Epithelial cell of proximal tubule (primary cell): ENCODE data around the gene MBTPS1. TPM values are rescaled to one million over a fixed set of nuclear protein-coding genes. Genes with fewer than 3 reads are reported as not detected.
A peak's percentile ranks its signal among the peaks of the same experiment; 100 is the strongest.

Experiments
- DNase-seq: peaks from one replicate; pipeline ENCODE4 v3.0.0-alpha.2; 2011; ENCODE audit warnings: low read depth
- H3K4me3 ChIP-seq: 2 replicates; pipeline ENCODE4 v1.5.1; 2011; ENCODE audit warnings: low read depth, mild to moderate bottlenecking, low read length
- total RNA-seq: library from RNA; depleted of rRNA; stranded (reverse); fragments of >200 nt; gene quantifications from 2 replicates; pipeline ENCODE4 v1.2.3, GENCODE V29; 2015
- TF ChIP-seq, protein P1 (sequence below): conservative IDR thresholded peaks from 2 replicates; pipeline ENCODE4 v1.5.1; 2012; ENCODE audit warnings: low read depth, mild to moderate bottlenecking, low read length

MBTPS1 gene
- total RNA-seq, 1 donor from 2014 or later, result 76.3 TPM

DNA sequence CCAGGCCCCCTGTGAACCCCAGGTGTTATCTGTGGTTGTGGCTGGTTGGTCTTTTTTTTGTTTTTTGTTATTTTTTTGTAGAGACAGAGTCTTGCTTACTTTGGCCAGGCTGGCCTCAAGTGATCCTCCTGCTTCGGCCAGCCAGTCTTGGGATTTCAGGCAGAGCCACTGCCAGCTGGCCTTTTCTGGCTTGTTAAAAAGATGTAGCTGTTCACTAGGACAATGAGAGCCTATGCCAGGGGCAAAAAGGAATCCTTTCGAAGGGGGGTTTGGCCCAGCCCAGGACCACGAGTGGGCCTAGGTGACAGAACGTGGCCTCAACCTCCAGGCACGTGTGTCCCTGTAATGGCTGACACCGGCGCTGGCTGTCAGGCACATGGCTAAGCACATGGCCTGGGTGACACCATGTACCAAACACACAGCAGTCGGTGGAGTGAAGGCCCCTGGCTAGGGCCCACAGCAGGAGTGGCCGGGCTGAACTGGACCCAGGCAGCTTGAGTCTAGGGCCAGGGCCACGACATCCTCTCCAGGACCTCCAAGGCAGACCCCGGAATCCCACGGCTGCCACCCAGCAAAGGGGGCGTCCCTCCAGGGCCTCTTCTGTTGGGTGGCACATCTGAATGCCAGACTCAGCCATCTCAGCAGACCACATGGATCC, 67.2 kb downstream of the MBTPS1 start:
- TF ChIP-seq, protein P1, sequence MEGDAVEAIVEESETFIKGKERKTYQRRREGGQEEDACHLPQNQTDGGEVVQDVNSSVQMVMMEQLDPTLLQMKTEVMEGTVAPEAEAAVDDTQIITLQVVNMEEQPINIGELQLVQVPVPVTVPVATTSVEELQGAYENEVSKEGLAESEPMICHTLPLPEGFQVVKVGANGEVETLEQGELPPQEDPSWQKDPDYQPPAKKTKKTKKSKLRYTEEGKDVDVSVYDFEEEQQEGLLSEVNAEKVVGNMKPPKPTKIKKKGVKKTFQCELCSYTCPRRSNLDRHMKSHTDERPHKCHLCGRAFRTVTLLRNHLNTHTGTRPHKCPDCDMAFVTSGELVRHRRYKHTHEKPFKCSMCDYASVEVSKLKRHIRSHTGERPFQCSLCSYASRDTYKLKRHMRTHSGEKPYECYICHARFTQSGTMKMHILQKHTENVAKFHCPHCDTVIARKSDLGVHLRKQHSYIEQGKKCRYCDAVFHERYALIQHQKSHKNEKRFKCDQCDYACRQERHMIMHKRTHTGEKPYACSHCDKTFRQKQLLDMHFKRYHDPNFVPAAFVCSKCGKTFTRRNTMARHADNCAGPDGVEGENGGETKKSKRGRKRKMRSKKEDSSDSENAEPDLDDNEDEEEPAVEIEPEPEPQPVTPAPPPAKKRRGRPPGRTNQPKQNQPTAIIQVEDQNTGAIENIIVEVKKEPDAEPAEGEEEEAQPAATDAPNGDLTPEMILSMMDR, result no peak
- no peak overlapping the region for H3K4me3 ChIP-seq
- DNase-seq, result no peak

DNA sequence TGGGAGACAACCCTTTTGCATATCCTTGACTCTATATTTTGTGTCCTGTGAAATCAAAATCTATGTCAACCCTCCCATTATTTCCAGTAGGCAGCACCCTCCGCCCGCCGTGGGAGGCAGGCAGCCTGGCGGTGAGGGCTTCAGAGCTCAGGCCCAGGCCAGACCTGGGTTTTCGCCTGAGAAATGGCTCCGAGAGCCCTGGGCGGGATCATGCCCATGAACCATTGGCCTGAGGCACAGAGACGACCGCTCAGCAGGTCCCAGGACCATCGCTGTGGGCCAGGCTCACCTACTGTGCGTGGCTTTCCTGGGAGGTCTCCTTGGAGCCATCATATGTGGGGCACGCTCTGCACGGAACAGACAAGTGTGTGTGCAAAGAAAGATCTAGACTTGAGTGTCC, 67.9 kb downstream of the MBTPS1 start:
- DNase-seq, result no peak
- TF ChIP-seq, protein P1, result no peak
- H3K4me3 ChIP-seq, result no peak overlapping the region

DNA sequence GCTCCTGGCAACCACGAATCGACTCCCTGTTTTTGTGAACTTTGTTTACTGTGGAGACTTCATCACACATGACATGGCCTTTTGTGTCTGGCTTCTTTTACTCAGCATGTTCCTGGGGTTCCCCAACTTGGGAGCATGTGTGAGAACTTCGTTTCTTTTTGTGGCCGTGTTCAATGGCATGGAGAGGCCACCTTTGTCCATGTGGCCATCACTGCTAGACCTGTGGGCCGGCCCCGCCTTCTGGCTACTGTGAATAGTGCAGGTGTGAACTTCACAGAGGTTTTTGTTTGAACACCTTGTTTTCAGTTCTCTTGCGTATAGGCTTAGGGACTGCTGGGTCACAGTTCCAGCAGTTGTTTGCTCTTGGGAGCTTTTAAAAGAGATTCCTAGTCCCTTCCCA, 68.5 kb downstream of the MBTPS1 start:
- TF ChIP-seq, protein P1, result peak; percentile 46
- no peak for DNase-seq
- no peak overlapping the region for H3K4me3 ChIP-seq

DNA sequence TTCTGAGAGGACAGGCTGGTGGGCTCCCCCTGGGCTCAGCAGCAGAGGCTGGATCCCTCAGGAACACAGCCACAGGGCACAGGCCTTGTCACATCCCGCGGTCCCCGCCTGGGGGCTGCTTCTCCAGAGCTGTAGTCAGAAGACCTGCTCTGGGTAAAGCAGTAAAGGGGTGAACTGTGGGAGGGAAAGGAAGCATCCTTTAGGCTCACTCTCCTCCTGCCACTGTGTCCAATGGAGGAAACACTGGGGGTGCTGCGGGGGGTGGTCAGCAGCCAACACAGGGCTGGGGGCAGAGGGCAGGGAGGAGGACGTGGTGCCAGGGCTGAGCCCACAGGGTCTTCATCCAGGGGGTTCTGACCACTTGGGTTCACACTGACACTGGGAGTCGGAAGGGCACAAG, 69.1 kb downstream of the MBTPS1 start:
- no peak for DNase-seq
- TF ChIP-seq, protein P1, result no peak
- no peak overlapping the region for H3K4me3 ChIP-seq

DNA sequence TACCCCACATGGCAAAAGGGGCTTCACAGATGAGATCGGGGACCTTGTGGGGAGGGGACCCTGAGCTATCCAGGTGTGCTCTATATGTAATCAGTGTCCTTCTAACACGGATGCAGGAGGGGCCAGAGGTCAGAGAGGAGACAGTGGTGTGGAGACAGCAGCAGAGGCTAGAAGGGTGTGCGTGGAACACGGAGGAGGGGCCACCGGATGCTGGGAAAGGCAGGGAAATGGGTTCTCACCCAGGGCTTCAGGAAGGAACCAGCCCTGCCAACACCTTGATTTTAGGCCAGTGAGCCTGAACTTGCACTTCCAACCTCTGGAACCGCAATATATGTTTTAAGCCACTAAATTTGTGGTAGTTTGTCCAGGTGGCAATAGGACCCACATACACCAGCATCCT, 69.5 kb downstream of the MBTPS1 start:
- no peak for DNase-seq
- no peak overlapping the region for H3K4me3 ChIP-seq
- TF ChIP-seq, protein P1, result no peak

- no peak for DNase-seq
- H3K4me3 ChIP-seq, result no peak overlapping the region
- TF ChIP-seq, protein P1, result no peak
Measured at GRCh38 chr16:84045818-84046470, 70.8 kb downstream of the MBTPS1 start.
